Measurements from ENCODE around the gene EIF2B2. TPM values are rescaled to one million over a fixed set of nuclear protein-coding genes. Genes with fewer than 3 reads are reported as not detected.

EIF2B2 gene
- polyA plus RNA-seq, 1 of the 3 experiments (the other 2 are of a cell fraction) = 125 TPM

DNA sequence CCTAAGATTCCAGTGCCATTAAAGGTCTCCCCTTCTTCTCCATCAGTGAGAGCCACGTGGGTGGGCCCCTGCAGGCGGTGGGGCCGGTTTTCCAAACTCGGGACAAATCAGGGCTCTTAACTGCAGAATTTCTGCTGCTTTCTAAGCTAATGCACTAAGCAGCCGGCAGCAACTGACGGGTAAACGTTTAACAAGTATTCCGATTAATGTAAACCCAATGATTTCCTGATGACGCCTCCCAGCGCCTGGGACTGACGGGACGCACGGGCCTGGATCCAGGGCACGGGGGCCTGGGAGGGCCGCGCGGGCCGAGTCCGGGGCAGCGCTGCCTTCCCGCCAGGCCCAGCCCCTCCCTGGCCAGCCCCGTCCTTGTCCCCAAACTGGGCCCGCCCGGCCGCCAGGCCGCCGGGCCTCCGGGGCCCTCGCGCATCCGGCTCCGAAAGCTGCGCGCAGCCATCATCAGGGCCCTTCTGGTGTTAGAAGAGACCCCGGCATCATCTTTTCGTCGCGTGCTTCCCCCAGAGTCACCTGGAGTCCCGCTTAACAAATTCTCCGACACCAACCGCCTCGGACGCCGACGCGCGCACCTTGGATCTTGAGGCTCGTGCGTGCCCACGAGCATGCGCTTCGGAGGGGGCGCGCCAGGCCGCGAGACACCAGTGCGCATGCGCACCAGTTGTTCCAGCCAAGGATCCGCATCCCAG is 48.3 kb downstream of the EIF2B2 start, which contains the start of gene MLH3:
Gene MLH3, minus strand, starts transcription at position 616 of the 704 bp plus-strand sequence. CDS start 1,812 bp downstream, outside the sequence.
- Histone ChIP-seq H3K4me1 (ENCODE audit: control insufficient read depth in 1 of 2, insufficient read depth in 2 of 2, low read depth in 1 of 2, low read length in 1 of 2) (peaks cover 8 to 12% of the 10 kb centered on the region in 2 experiments; a peak in 3 of 4 replicates), H3K4me3 (ENCODE audit: low read depth in 2 of 2, low read length in 1 of 2) (peak within 1 kb of the TSS; percentile 54 to 55), H3K9ac (peak within 1 kb of the TSS; percentile 61), H3K36me3 (replicated peaks in 1 of 2; ENCODE audit: control insufficient read depth in 1 of 2, insufficient read depth in 2 of 2, low read length in 1 of 2) (peaks cover 0 to 11% of the 10 kb centered on the region in 2 experiments), H3K27me3 (ENCODE audit: insufficient read depth) (no peaks in the 10 kb centered on the region), H3K27ac (ENCODE audit: low read depth in 2 of 2, low read length in 1 of 2) (peak within 1 kb of the TSS; percentile 64 to 84; a peak in 2 of 4 replicates), H3F3A (replicated peaks; ENCODE audit: insufficient read depth) (peaks cover 31% of the 10 kb centered on the region), H3K79me2 (ENCODE audit: insufficient read depth) (peaks cover 8% of the 10 kb centered on the region; the same call in 1 of the 2 replicates), H4K20me1 (ENCODE audit: insufficient read depth) (no peaks in the 10 kb centered on the region), H3K9me2 (no peaks in the 10 kb centered on the region), H3K9me3 (no peaks in the 10 kb centered on the region), H3K4me2 (peak within 1 kb of the TSS; percentile 66), H2AFZ (ENCODE audit: low read depth) (peak within 1 kb of the TSS; percentile 83)
- no peak for TF ChIP-seq ELF1 (IDR thresholded peaks at IDR 0.05)
- TF ChIP-seq, protein P1, sequence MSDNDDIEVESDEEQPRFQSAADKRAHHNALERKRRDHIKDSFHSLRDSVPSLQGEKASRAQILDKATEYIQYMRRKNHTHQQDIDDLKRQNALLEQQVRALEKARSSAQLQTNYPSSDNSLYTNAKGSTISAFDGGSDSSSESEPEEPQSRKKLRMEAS (IDR thresholded peaks at IDR 0.05; ENCODE audit: low read depth) = peak; percentile 96
- peak; percentile 91 for TF ChIP-seq NRF1 (IDR thresholded peaks at IDR 0.05; ENCODE audit: low read depth, low read length)
- TF ChIP-seq POLR2AphosphoS5 (IDR thresholded peaks at IDR 0.05; ENCODE audit: low read depth, low read length) = peak; percentile 64
- 29% methylated on average over 25 of the region's 59 CpGs for WGBS (ENCODE audit: low lambda C conversion rate)
- ChIA-PET POLR2A (interaction anchor here (1.0 kb wide), 1 partner anchor 19 kb away, joined by 3 read pairs; the partner anchor contains the start of gene ZC2HC1C), CTCF (interaction anchor here (1.2 kb wide), 2 partner anchors 12 to 105 kb away, joined by 4 to 6 read pairs; partner anchors contain the start of gene ACYP1)
- peak; percentile 93 for DNase-seq

DNA sequence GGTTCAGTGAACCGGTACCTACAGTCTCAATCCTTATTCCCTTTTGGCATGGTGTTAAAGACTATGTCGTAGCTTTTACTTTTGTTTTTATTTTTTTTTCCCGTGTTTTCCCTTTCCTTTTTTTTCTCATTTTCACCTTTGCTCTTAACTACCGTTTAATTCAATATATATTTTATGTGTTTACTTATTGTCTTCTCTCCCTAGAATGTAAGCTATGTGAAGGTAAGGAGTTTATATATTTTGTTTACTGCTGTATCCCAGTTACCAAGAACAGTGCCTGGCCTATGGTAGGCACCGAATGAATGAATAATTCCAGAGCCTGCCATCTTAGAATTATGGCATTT is 48.8 kb downstream of the EIF2B2 start:
- ChIA-PET CTCF (interaction anchor here (1.2 kb wide), 2 partner anchors 12 to 106 kb away, joined by 4 to 6 read pairs; partner anchors contain the start of gene ACYP1), POLR2A (interaction anchor here (1.0 kb wide), 1 partner anchor 18 kb away, joined by 3 read pairs; the partner anchor contains the start of gene ZC2HC1C)
- H3K36me3 ChIP-seq (replicated peaks in 1 of 2; ENCODE audit: control insufficient read depth in 1 of 2, insufficient read depth in 2 of 2, low read length in 1 of 2) = peaks cover 0 to 17% of the 10 kb centered on the region in 2 experiments
- H3K4me3 ChIP-seq (ENCODE audit: low read depth in 2 of 2, low read length in 1 of 2) = peak overlapping the region in 1 of 2 experiments; percentile 55; a peak in 2 of 4 replicates
- peak overlapping the region; percentile 61 for H3K9ac ChIP-seq
- TF ChIP-seq MEF2A (IDR thresholded peaks at IDR 0.05; ENCODE audit: borderline replicate concordance, low read depth) = no peak
- TF ChIP-seq, protein P2, sequence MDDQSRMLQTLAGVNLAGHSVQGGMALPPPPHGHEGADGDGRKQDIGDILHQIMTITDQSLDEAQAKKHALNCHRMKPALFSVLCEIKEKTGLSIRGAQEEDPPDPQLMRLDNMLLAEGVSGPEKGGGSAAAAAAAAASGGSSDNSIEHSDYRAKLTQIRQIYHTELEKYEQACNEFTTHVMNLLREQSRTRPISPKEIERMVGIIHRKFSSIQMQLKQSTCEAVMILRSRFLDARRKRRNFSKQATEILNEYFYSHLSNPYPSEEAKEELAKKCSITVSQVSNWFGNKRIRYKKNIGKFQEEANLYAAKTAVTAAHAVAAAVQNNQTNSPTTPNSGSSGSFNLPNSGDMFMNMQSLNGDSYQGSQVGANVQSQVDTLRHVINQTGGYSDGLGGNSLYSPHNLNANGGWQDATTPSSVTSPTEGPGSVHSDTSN (IDR thresholded peaks at IDR 0.05) = no peak
- no peak for TF ChIP-seq GABPA (IDR thresholded peaks at IDR 0.05; ENCODE audit: low read depth)
- 44% methylated on average over 5 of the region's 5 CpGs for WGBS (ENCODE audit: low lambda C conversion rate)
- no peak for DNase-seq
- no peaks in the 10 kb centered on the region for H4K20me1 ChIP-seq (ENCODE audit: insufficient read depth)
- H3K9me3 ChIP-seq = no peaks in the 10 kb centered on the region
- peaks cover 13% of the 10 kb centered on the region for H3K79me2 ChIP-seq (ENCODE audit: insufficient read depth)
- no peaks in the 10 kb centered on the region for H3K27me3 ChIP-seq (ENCODE audit: insufficient read depth)
- peaks cover 31% of the 10 kb centered on the region for H3F3A ChIP-seq (replicated peaks; ENCODE audit: insufficient read depth)
- H3K4me2 ChIP-seq = peak overlapping the region; percentile 66
- peaks cover 8 to 12% of the 10 kb centered on the region in 2 experiments; a peak in 3 of 4 replicates for H3K4me1 ChIP-seq (ENCODE audit: control insufficient read depth in 1 of 2, insufficient read depth in 2 of 2, low read depth in 1 of 2, low read length in 1 of 2)
- H3K27ac ChIP-seq (ENCODE audit: low read depth in 2 of 2, low read length in 1 of 2) = peak overlapping the region in 1 of 2 experiments; percentile 84; a peak in 2 of 4 replicates
- no peaks in the 10 kb centered on the region for H3K9me2 ChIP-seq
- H2AFZ ChIP-seq (ENCODE audit: low read depth) = peak overlapping the region; percentile 83; the same call in 1 of the 2 replicates

All from SK-N-SH (cell line).